Measurements from ENCODE around the gene KSR2. TPM values are rescaled to one million over a fixed set of nuclear protein-coding genes. Genes with fewer than 3 reads are reported as not detected.
A peak's percentile ranks its signal among the peaks of the same experiment; 100 is the strongest.

Gene KSR2
- total RNA-seq, 1 experiment from 2014 or later = 0.06 TPM

DNA sequence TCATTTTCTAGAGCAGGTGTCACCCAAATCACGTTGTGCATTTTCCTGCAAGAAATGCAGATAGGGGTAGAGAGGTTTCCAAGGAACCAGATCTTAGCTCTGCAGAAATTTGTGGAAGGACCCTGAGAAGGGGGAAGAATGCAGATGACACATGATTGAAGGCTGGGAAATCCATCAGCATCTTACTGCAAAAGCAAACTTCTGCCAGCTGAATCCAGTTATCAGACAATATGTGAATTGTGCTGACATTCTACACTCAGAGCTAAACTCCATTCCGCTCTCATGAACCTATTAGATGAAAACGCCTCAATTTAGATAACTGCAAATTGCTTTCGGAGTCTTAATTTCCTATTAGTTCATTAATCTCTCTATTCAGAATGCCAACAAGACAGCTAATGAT lies 396.0 kb downstream of the KSR2 start:
- H3K9me3 ChIP-seq (replicated peaks) = no peaks in the 10 kb centered on the region

DNA sequence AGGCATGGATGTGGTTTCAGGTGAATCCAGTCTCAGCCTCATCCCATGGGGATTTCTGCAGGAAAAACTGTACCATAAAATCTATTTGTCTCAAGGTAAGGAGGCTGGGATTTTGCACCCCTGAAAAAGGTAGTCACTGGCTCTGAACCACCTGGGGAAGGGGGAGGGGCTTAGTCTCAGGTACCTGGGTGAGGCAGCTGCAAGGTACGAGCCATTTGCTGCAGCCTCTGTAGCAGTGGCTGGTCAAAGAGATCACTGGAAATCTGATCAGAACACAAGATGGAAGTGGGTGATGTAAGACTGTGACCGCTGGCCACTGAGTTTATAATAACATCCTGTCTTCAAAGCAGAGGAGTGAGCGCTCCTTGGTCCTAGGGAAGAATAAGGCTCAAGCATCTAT lies 397.5 kb downstream of the KSR2 start:
- no peak for DNase-seq
- Histone ChIP-seq H3K9me3 (replicated peaks) (no peaks in the 10 kb centered on the region), H3K4me3 (no peak overlapping the region), H3K4me1 (no peaks in the 10 kb centered on the region), H3K27ac (no peak overlapping the region), H3K36me3 (no peaks in the 10 kb centered on the region), H3K27me3 (no peaks in the 10 kb centered on the region)

More for the DNA sequence above, 396.0 kb downstream of the KSR2 start:
- no peak for DNase-seq
- Histone ChIP-seq H3K27ac (no peak overlapping the region), H3K4me1 (no peaks in the 10 kb centered on the region), H3K27me3 (no peaks in the 10 kb centered on the region), H3K36me3 (no peaks in the 10 kb centered on the region), H3K4me3 (no peak overlapping the region)

DNA sequence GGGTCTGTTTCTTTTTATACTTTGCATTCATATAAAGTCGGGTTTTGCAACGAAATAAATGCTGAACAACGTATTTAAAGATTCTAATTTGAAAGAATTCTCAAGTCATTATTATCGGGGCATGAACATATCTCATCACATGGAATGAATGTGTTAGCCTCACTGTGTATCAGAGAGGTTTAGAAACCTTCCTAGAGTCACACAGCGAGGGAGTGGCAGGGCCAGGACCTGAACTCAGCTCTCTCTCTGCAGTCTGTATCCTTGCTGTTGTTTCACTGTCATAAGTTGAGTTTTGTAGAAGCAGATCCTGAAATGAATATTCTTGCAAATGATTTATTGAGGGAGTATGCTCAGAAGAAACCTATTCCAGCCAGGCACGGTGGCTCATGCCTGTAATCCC lies 398.2 kb downstream of the KSR2 start:
- no peaks in the 10 kb centered on the region for H3K36me3 ChIP-seq
- DNase-seq = no peak
- no peaks in the 10 kb centered on the region for H3K27me3 ChIP-seq
- no peaks in the 10 kb centered on the region for H3K4me1 ChIP-seq
- H3K4me3 ChIP-seq = no peak overlapping the region
- no peaks in the 10 kb centered on the region for H3K9me3 ChIP-seq (replicated peaks)
- H3K27ac ChIP-seq = no peak overlapping the region

DNA sequence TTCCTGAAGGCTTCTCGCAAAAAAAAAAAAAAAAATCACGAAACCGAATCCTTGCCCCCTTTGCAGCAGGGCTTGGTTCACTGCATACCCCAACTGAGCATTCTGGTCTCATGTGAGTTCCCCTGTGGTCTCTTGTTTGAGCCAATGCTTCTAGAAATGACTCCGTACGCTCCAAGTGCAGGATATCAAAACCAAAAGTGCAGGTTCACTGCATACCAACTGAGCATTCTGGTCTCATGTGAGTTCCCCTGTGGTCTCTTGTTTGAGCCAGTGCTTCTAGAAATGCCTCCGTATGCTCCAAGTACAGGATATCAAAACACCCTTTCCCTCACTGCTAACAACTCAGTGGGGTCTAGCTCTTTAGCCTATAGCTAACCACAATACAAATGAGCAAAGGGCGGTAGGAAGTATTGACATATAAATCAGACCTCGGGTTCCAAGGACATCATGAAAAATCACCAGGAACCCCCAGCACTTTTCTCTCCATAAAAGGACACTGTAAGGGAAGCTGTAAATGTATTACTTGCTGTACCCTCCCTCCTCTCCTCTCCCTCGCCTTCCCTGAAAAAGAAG lies 401.1 kb downstream of the KSR2 start:
- Histone ChIP-seq H3K4me3 (no peak overlapping the region), H3K36me3 (no peaks in the 10 kb centered on the region), H3K4me1 (no peaks in the 10 kb centered on the region), H3K27ac (no peak overlapping the region), H3K27me3 (no peaks in the 10 kb centered on the region), H3K9me3 (replicated peaks) (no peaks in the 10 kb centered on the region)
- DNase-seq = no peak

DNA sequence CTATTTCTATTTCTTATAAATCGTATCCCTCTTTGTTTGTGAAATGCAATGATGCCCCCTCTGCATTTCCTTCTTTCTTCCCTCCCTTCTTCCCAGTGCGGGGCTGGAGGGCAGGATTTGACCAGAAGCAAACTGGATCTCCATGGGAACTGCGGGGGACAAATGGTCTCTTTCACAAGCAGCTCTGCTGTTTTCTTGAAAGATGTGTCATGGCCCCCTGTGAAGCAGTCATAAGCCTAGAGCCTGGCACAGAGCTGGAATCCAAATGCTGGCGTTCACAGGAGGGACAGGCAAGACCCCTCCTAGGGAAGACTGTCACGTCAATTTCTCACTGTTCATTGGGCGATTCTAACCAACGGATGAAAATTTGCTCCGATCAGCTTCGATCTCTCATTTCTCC lies 403.9 kb downstream of the KSR2 start:
- H3K27me3 ChIP-seq = no peaks in the 10 kb centered on the region
- no peaks in the 10 kb centered on the region for H3K4me1 ChIP-seq
- no peak overlapping the region for H3K4me3 ChIP-seq
- no peak overlapping the region for H3K27ac ChIP-seq
- no peaks in the 10 kb centered on the region for H3K9me3 ChIP-seq (replicated peaks)
- DNase-seq = no peak
- no peaks in the 10 kb centered on the region for H3K36me3 ChIP-seq

DNA sequence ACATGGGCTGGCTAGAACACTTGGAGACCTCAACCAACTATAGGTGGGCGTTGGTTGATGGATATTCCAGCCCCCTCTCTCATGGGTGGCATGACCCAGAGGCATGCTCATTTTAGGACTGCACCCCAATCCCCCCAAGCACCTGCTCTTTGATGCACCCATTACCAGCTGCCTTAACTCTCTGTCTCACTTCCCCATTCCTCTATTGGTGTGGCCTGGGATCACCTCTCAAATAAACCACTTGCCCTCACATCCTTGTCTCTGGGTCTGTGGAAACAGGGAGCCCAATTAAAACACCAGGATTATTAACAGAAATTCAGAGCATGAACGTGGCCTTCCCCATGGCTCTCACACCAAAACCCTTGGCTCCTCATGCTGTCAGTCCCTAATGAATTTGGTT lies 405.1 kb downstream of the KSR2 start:
- Histone ChIP-seq H3K27me3 (no peaks in the 10 kb centered on the region), H3K9me3 (replicated peaks) (no peaks in the 10 kb centered on the region), H3K4me3 (no peak overlapping the region), H3K36me3 (no peaks in the 10 kb centered on the region), H3K4me1 (no peaks in the 10 kb centered on the region), H3K27ac (no peak overlapping the region)
- no peak for DNase-seq

DNA sequence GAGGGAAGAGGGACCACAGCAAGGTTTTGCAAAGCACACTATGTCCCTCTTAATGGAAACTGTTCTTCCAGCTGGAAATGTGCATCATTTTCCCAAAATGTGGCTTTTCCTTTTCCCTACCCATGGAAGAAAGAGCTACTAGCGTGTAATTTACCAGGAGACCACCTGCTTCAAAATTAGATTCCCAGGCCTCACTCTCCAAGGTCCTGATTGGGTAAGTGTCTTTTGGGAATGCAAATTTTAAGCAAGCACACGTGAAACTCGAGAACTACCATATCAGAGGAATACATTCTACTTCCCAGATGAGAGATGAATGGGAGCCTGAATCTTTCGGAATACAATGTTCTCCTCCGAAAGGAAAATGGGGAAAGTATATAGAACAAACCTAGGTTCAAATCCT lies 405.8 kb downstream of the KSR2 start:
- no peak overlapping the region for H3K4me3 ChIP-seq
- peak in 1 of 2 experiments; percentile 25 for DNase-seq
- no peaks in the 10 kb centered on the region for H3K4me1 ChIP-seq
- no peaks in the 10 kb centered on the region for H3K27me3 ChIP-seq
- H3K9me3 ChIP-seq (replicated peaks) = no peaks in the 10 kb centered on the region
- no peak overlapping the region for H3K27ac ChIP-seq
- H3K36me3 ChIP-seq = no peaks in the 10 kb centered on the region

DNA sequence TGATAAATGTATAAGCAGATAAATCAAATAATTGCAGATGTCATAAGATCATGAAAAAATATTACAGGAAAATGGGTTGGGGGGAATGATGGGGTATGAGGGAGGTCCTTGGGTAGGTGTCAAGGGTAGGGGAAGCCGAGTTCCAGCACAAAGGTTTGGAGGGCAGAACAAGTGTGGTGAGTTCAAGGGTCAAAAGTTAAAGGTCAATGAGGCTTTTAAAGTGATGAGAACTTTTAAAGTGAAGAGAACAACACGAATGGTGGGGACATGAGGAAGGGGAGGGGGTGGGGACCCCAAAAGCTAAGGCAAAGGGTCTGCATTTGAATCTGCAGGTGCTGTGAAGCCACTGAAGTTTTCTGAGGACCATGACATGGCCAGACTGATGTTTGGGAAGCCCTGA lies 406.8 kb downstream of the KSR2 start:
- no peaks in the 10 kb centered on the region for H3K36me3 ChIP-seq
- DNase-seq = no peak
- no peak overlapping the region for H3K4me3 ChIP-seq
- H3K4me1 ChIP-seq = no peaks in the 10 kb centered on the region
- H3K27me3 ChIP-seq = no peaks in the 10 kb centered on the region
- H3K9me3 ChIP-seq (replicated peaks) = no peaks in the 10 kb centered on the region
- H3K27ac ChIP-seq = no peak overlapping the region

DNA sequence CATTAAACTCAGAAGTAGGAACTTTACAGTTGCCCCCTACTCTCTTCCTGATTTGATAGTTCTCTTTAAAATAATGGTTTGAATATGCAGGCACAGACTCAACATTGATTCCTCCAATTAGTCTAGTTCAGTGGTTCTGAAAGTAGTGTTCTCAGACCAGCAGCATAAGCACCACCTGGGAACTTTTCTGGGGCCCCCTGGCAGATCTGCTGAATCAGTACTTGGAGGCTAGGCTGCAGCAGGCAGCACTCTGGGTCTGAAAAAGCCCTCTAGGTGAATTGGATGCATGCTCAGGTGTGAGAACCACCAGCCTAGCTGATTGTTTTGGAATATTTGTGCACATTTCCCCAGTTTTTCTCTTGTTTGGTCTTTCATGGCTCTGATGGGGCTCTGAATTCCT lies 408.8 kb downstream of the KSR2 start:
- no peaks in the 10 kb centered on the region for H3K36me3 ChIP-seq
- H3K4me3 ChIP-seq = no peak overlapping the region
- DNase-seq = no peak

DNA sequence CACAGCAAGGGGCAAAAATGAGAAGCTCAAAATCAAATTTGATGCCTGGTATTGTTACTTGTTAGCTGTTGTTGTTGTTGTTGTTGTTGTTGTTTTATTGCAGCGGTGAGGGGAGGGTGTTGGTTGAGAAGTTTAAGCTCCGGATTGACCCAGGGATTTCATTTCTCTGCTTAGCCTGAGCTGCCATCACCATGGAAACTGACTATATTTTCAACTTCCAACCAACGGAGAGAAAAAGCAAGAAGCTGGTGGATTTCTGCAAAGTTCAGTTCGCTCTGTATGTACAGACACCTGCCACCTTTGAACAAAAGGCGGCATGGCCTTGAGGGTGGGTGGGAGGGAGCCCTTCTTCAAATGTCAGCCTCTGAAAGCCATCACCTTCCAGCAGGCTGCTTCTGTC lies 412.9 kb downstream of the KSR2 start:
- DNase-seq = no peak
- Histone ChIP-seq H3K36me3 (no peaks in the 10 kb centered on the region), H3K4me3 (no peak overlapping the region)

More for the DNA sequence above, 408.8 kb downstream of the KSR2 start:
- Histone ChIP-seq H3K27ac (no peak overlapping the region), H3K9me3 (replicated peaks) (no peaks in the 10 kb centered on the region), H3K27me3 (no peaks in the 10 kb centered on the region), H3K4me1 (no peaks in the 10 kb centered on the region)

DNA sequence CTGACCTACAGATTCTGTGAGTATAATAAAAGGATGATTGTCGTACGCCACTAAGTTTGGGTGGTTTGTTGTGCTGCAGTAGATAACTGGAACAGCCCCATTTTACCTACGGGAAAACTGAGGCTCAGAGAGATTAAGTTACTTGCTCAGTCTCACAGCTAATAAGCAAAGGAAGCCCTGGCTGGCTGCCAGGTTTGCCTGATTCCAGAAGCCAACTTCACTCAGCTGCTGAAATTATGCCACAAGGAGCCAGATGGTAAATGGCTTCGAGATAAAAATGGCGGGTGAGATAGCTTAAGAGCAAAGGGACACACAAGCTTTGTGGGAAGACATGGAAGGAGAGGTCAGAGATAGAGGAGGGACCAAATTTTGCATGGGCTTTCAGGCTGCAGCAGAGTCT lies 415.8 kb downstream of the KSR2 start:
- no peaks in the 10 kb centered on the region for H3K36me3 ChIP-seq
- no peaks in the 10 kb centered on the region for H3K27me3 ChIP-seq
- no peak overlapping the region for H3K4me3 ChIP-seq
- no peak overlapping the region for H3K27ac ChIP-seq
- H3K9me3 ChIP-seq (replicated peaks) = no peaks in the 10 kb centered on the region
- no peaks in the 10 kb centered on the region for H3K4me1 ChIP-seq
- peak in 1 of 2 experiments; percentile 44 for DNase-seq

More for the DNA sequence above, 412.9 kb downstream of the KSR2 start:
- no peak overlapping the region for H3K27ac ChIP-seq
- no peaks in the 10 kb centered on the region for H3K4me1 ChIP-seq
- no peaks in the 10 kb centered on the region for H3K9me3 ChIP-seq (replicated peaks)
- H3K27me3 ChIP-seq = no peaks in the 10 kb centered on the region

DNA sequence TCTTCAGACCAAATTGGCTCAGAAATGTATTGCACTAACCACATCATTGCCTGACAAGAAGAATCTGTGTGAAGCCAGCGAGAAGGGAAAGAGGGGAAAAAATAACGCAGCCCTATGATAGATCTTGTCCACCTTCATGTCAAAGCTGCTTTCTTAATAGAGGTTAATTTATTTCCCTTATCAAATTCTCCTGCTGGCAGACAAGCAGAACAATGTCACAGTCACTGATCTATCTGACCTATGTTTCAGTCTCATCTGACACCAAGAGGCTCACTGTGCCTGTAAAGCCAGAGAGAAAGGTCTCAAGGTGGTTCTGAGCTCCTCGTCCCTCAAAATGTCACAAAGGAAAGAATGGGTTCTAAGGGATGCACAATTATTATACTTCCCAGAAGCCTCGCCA lies 417.1 kb downstream of the KSR2 start:
- Histone ChIP-seq H3K4me3 (no peak overlapping the region), H3K36me3 (no peaks in the 10 kb centered on the region), H3K27ac (no peak overlapping the region), H3K4me1 (no peaks in the 10 kb centered on the region), H3K9me3 (replicated peaks) (no peaks in the 10 kb centered on the region), H3K27me3 (no peaks in the 10 kb centered on the region)
- DNase-seq = no peak

DNA sequence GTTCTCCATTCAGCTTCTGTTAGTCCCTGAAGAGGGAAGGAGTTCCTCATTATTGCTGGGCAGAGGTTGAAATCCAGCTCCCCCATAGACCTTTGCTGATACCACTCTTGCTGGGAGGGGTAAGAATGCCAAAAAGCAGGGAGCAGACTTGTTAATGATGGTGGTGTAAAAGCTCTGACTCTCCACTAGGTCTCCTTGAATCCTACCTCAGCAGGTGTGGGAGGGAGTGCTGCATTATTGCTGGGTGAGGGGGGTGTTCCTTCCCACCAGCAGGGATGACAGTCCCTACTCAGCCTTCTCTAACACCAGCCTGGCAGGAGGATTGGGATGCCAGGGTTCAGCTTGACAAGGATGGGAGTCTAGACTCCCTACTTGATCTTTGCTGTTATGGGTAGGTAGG lies 421.6 kb downstream of the KSR2 start:
- Histone ChIP-seq H3K4me1 (no peaks in the 10 kb centered on the region), H3K27ac (no peak overlapping the region), H3K9me3 (replicated peaks) (no peaks in the 10 kb centered on the region), H3K36me3 (no peaks in the 10 kb centered on the region), H3K4me3 (no peak overlapping the region), H3K27me3 (no peaks in the 10 kb centered on the region)
- no peak for DNase-seq

DNA sequence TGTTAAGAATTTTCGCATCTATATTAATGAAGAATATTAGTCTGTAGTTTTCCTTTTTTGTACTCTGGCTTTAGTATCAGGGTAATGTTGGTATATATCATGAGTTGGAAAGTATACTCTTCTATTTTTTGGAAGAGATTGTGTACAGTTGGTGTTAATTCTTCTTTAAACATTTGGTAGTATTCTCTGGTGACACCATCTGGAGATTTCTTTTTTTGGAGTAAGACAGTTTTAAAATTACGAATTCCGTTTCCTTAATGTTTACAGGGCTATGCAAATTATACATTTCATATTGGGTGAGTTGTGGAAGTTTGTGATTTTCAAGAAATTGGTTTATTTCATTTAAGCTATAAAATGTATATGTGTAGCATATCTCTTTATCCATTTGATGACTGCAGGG lies 423.6 kb downstream of the KSR2 start:
- H3K4me3 ChIP-seq = no peak overlapping the region
- no peaks in the 10 kb centered on the region for H3K4me1 ChIP-seq
- H3K9me3 ChIP-seq (replicated peaks) = no peaks in the 10 kb centered on the region
- no peaks in the 10 kb centered on the region for H3K27me3 ChIP-seq
- no peak overlapping the region for H3K27ac ChIP-seq
- DNase-seq = no peak
- H3K36me3 ChIP-seq = no peaks in the 10 kb centered on the region

DNA sequence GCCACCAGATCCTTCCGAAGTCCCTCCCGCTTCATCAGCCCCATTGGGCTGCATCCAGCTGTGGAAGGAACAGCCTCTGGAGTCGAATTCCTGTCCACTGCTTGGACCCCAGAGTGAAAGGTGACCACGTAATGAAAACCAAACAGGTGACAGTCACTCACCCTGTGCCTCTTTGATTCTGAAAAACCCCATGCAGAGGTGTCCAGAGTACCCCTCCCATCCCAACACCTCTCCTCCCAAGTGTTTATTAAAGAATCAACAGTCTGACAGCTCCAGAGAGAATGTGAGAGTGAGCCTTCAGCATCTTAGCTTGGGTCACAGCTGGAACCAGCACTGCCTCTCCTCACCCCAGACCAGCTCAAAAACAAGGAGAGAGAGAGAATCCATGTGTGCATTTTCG lies 428.8 kb downstream of the KSR2 start:
- H3K4me1 ChIP-seq = no peaks in the 10 kb centered on the region
- no peak overlapping the region for H3K4me3 ChIP-seq
- no peak overlapping the region for H3K27ac ChIP-seq
- H3K9me3 ChIP-seq (replicated peaks) = no peaks in the 10 kb centered on the region
- no peak for DNase-seq
- no peaks in the 10 kb centered on the region for H3K27me3 ChIP-seq
- H3K36me3 ChIP-seq = no peaks in the 10 kb centered on the region

DNA sequence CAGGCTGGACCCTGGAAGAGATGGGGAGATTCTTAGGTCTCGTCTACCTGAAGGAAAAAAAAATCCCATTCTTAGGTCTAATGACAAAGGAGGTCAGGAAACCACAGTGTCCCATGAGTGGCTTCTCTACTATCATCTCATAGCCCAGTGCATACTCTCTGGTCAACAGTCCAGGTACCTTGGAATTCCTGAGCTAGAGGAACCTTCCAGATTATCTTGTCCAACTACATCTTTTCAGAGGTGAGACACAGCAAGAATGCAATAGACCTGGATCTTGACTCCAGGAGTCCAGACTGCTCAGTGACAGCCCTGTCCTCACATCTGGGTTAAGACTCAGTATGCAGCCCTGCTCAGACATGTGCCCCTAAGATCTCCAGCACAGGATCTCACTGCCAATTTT lies 429.9 kb downstream of the KSR2 start:
- no peaks in the 10 kb centered on the region for H3K4me1 ChIP-seq
- no peak overlapping the region for H3K27ac ChIP-seq
- no peak overlapping the region for H3K4me3 ChIP-seq
- H3K36me3 ChIP-seq = no peaks in the 10 kb centered on the region
- no peaks in the 10 kb centered on the region for H3K9me3 ChIP-seq (replicated peaks)
- H3K27me3 ChIP-seq = no peaks in the 10 kb centered on the region
- no peak for DNase-seq
